Thoracic aorta endothelial cell (primary cell): Measurements from ENCODE around the gene GSK3B. TPM values are rescaled to one million over a fixed set of nuclear protein-coding genes. Genes with fewer than 3 reads are reported as not detected.

Experiments used
- small RNA-seq: library from RNA; depleted of rRNA; stranded (forward); fragments of <200 nt; gene quantifications from one replicate; pipeline ENCODE3, GENCODE V24; 2012
- total RNA-seq: library from RNA; depleted of rRNA; stranded (reverse); fragments of >200 nt; gene quantifications from 2 replicates; pipeline ENCODE4 v1.2.3, GENCODE V29; 2012

Gene GSK3B
- 89.2 and 101 TPM in 2 replicates for total RNA-seq

GRCh38 chr3:120093911-120094775 lies at the start of gene GSK3B:
Gene GSK3B (minus strand): TSS chr3:120094447. CDS start chr3:120093434, 1,013 bp downstream.

GRCh38 chr3:119781330-119782198 lies 312.7 kb downstream of the GSK3B start, which contains the start of gene NR1I2:
Gene NR1I2 (plus strand): TSS chr3:119782101.

Small RNAs within 50 kb of the gene (small RNA-seq; reads per million reads assigned to genes)
- gene RN7SL397P (not detected), gene RN7SL762P (not detected)

Other genes with a start within 250 kb of the GSK3B start
- gene GPR156, start 190.8 kb upstream of the GSK3B start, total RNA-seq: 0.27 and 0.36 TPM in 2 replicates